Mucosa of rectum (tissue), 2 donors: ENCODE results near the gene CORO2A.

Source experiments
- H3K27ac ChIP-seq, 2 donors: one replicate each; pipeline ENCODE4 v1.7.0; 2013; ENCODE audit warnings: inconsistent platforms in 2 of 2, low read depth in 2 of 2, low read length in 2 of 2
- H3K27me3 ChIP-seq, 2 donors: one replicate each; pipeline ENCODE4 v1.7.0; 2013; ENCODE audit warnings: low read length in 2 of 2; ENCODE audit not compliant: control insufficient read depth in 2 of 2, insufficient read depth in 2 of 2
- H3K36me3 ChIP-seq, 2 donors: one replicate each; pipeline ENCODE4 v1.7.0; 2013; ENCODE audit warnings: low read length in 2 of 2; ENCODE audit not compliant: control insufficient read depth in 2 of 2, insufficient read depth in 2 of 2
- H3K4me1 ChIP-seq, 2 donors: one replicate each; pipeline ENCODE4 v1.7.0; 2013; ENCODE audit warnings: low read length in 2 of 2, mild to moderate bottlenecking in 1 of 2; ENCODE audit not compliant: control insufficient read depth in 2 of 2, insufficient read depth in 2 of 2
- H3K4me3 ChIP-seq, 2 donors: one replicate each; pipeline ENCODE4 v1.7.0; 2013; ENCODE audit warnings: low read length in 2 of 2
- H3K9ac ChIP-seq, 2 donors: one replicate each; pipeline ENCODE4 v1.7.0; 2013; ENCODE audit warnings: low read length in 2 of 2, low read depth in 1 of 2, mild to moderate bottlenecking in 1 of 2
- H3K9me3 ChIP-seq, 2 donors: one replicate each; pipeline ENCODE4 v1.7.0; 2013; ENCODE audit warnings: low read length in 2 of 2; ENCODE audit not compliant: control insufficient read depth in 2 of 2
- donor health status: healthy.
- donor health status: Normal muscosa, but diverticular disease.

CORO2A gene

GRCh38 chr9:98104445-98104881, 88.0 kb downstream of the CORO2A start:
- Histone ChIP-seq H3K27ac (peak overlapping the region; percentile 40 to 43), H3K4me1 (peaks cover 6 to 10% of the 10 kb centered on the region in 2 donors), H3K9ac (no peak overlapping the region), H3K4me3 (no peak overlapping the region), H3K36me3 (peaks cover 12 to 25% of the 10 kb centered on the region in 2 donors), H3K9me3 (no peaks in the 10 kb centered on the region), H3K27me3 (no peaks in the 10 kb centered on the region)

- Histone ChIP-seq H3K9ac (no peak overlapping the region), H3K27ac (peak overlapping the region in 1 of 2 donors; percentile 41), H3K36me3 (peaks cover 21 to 35% of the 10 kb centered on the region in 2 donors), H3K9me3 (no peaks in the 10 kb centered on the region), H3K4me1 (peaks cover 6 to 13% of the 10 kb centered on the region in 2 donors), H3K4me3 (no peak overlapping the region), H3K27me3 (no peaks in the 10 kb centered on the region)
These were observed 90.6 kb downstream of the CORO2A start for GRCh38 chr9:98101868-98102273.

- Histone ChIP-seq H3K27ac (peak overlapping the region; percentile 20 to 48), H3K4me1 (peaks cover 6 to 13% of the 10 kb centered on the region in 2 donors), H3K9ac (no peak overlapping the region), H3K36me3 (peaks cover 23 to 33% of the 10 kb centered on the region in 2 donors), H3K4me3 (no peak overlapping the region), H3K9me3 (no peaks in the 10 kb centered on the region), H3K27me3 (no peaks in the 10 kb centered on the region)
These were observed 91.0 kb downstream of the CORO2A start for GRCh38 chr9:98101416-98101815.

GRCh38 chr9:98100456-98100855, 92.0 kb downstream of the CORO2A start:
- peak overlapping the region; percentile 14 to 47 for H3K27ac ChIP-seq
- peaks cover 6 to 13% of the 10 kb centered on the region in 2 donors for H3K4me1 ChIP-seq
- no peak overlapping the region for H3K4me3 ChIP-seq
- H3K9ac ChIP-seq = peak overlapping the region in 1 of 2 donors; percentile 47
- no peaks in the 10 kb centered on the region for H3K9me3 ChIP-seq
- no peaks in the 10 kb centered on the region for H3K27me3 ChIP-seq
- H3K36me3 ChIP-seq = peaks cover 21 to 34% of the 10 kb centered on the region in 2 donors

- Histone ChIP-seq H3K27me3 (no peaks in the 10 kb centered on the region), H3K9me3 (no peaks in the 10 kb centered on the region), H3K27ac (peak overlapping the region; percentile 14 to 48), H3K36me3 (peaks cover 21 to 33% of the 10 kb centered on the region in 2 donors), H3K9ac (peak overlapping the region in 1 of 2 donors; percentile 47), H3K4me3 (no peak overlapping the region), H3K4me1 (peaks cover 6 to 13% of the 10 kb centered on the region in 2 donors)
These were observed 92.5 kb downstream of the CORO2A start for GRCh38 chr9:98099898-98100297.

- peak overlapping the region in 1 of 2 donors; percentile 48 for H3K27ac ChIP-seq
- H3K27me3 ChIP-seq = no peaks in the 10 kb centered on the region
- no peaks in the 10 kb centered on the region for H3K9me3 ChIP-seq
- peak overlapping the region in 1 of 2 donors; percentile 47 for H3K9ac ChIP-seq
- no peak overlapping the region for H3K4me3 ChIP-seq
- peaks cover 23 to 35% of the 10 kb centered on the region in 2 donors for H3K36me3 ChIP-seq
- H3K4me1 ChIP-seq = peaks cover 6 to 13% of the 10 kb centered on the region in 2 donors
These were observed 93.1 kb downstream of the CORO2A start for GRCh38 chr9:98099346-98099745.

GRCh38 chr9:98097836-98098235, 94.6 kb downstream of the CORO2A start:
- no peak overlapping the region for H3K27ac ChIP-seq

GRCh38 chr9:98096091-98096490, 96.3 kb downstream of the CORO2A start:
- Histone ChIP-seq H3K27ac (no peak overlapping the region), H3K36me3 (peaks cover 28 to 46% of the 10 kb centered on the region in 2 donors), H3K9ac (no peak overlapping the region), H3K9me3 (no peaks in the 10 kb centered on the region), H3K27me3 (no peaks in the 10 kb centered on the region), H3K4me3 (no peak overlapping the region), H3K4me1 (peaks cover 3 to 17% of the 10 kb centered on the region in 2 donors)

More at GRCh38 chr9:98097836-98098235, 94.6 kb downstream of the CORO2A start:
- Histone ChIP-seq H3K36me3 (peaks cover 28 to 43% of the 10 kb centered on the region in 2 donors), H3K4me1 (peaks cover 6 to 17% of the 10 kb centered on the region in 2 donors), H3K27me3 (no peaks in the 10 kb centered on the region), H3K4me3 (no peak overlapping the region), H3K9ac (no peak overlapping the region), H3K9me3 (no peaks in the 10 kb centered on the region)

- Histone ChIP-seq H3K36me3 (peaks cover 28 to 46% of the 10 kb centered on the region in 2 donors), H3K9ac (no peak overlapping the region), H3K27me3 (no peaks in the 10 kb centered on the region), H3K9me3 (no peaks in the 10 kb centered on the region), H3K4me1 (peaks cover 3 to 15% of the 10 kb centered on the region in 2 donors), H3K27ac (no peak overlapping the region), H3K4me3 (no peak overlapping the region)
These were observed 97.0 kb downstream of the CORO2A start for GRCh38 chr9:98095401-98095800.

GRCh38 chr9:98094851-98095250, 97.6 kb downstream of the CORO2A start:
- Histone ChIP-seq H3K27me3 (no peaks in the 10 kb centered on the region), H3K9me3 (no peaks in the 10 kb centered on the region), H3K4me1 (peaks cover 2 to 10% of the 10 kb centered on the region in 2 donors), H3K27ac (no peak overlapping the region), H3K4me3 (no peak overlapping the region), H3K9ac (no peak overlapping the region), H3K36me3 (peaks cover 28 to 49% of the 10 kb centered on the region in 2 donors)
